GM12878 (cell line): Measurements from ENCODE around the gene DNAH9. TPM values are rescaled to one million over a fixed set of nuclear protein-coding genes. Genes with fewer than 3 reads are reported as not detected.
A peak's percentile ranks its signal among the peaks of the same experiment; 100 is the strongest.

Experiments used
- ATAC-seq: fragments of 200-7000 bp; cut with Tn5 transposase; 3 replicates; pipeline ENCODE4 v1.9.1; 2020; ENCODE audit warnings: mild to moderate bottlenecking, moderate library complexity
- BruUV-seq: library from RNA; stranded (reverse); fragments of 400-500 nt; replicated peaks from 2 replicates; lab custom pipeline; 2021; lab: Mats Ljungman, UMichigan
- CTCF ChIA-PET: fragments of 300-600 bp; sonication (Branson Sonifier 250); formaldehyde crosslinking; extraction: SDS; loops from one replicate; lab custom pipeline; 2021; ENCODE audit warnings: inconsistent platforms; lab: Yijun Ruan, JAX
- POLR2A ChIA-PET: fragments of 350-600 bp; formaldehyde crosslinking; extraction: SDS; loops from one replicate; lab custom pipeline; 2021; ENCODE audit warnings: inconsistent platforms; lab: Charles Lee
- RAD21 ChIA-PET: fragments of 300-600 bp; sonication (Branson Sonifier 250); formaldehyde crosslinking; loops from one replicate; lab custom pipeline; 2023; ENCODE audit warnings: antibody characterized with exemption; ENCODE audit not compliant: unreplicated experiment; lab: Charles Lee
- SMC1A ChIA-PET: fragments of 300-600 bp; sonication (Branson Sonifier 250); formaldehyde crosslinking; loops from one replicate; lab custom pipeline; 2023; ENCODE audit not compliant: unreplicated experiment, uncharacterized antibody; lab: Charles Lee
- DNase-seq: peaks from one replicate; pipeline ENCODE4 v3.0.0-alpha.2; 2011; ENCODE audit warnings: low read depth, low spot score
- FAIRE-seq: peaks from 3 replicates; lab custom pipeline; 2011; peaks lifted over from hg19 to GRCh38; lab: Jason Lieb, UNC
- H2AFZ ChIP-seq: 2 replicates; pipeline ENCODE4 v1.6.0; 2011; ENCODE audit warnings: low read depth, low read length, control low read depth; ENCODE audit not compliant: control insufficient read depth
- H3K27ac ChIP-seq: 2 replicates; pipeline ENCODE4 v1.5.1; 2011; ENCODE audit warnings: control low read depth; ENCODE audit not compliant: control insufficient read depth, insufficient read depth
- H3K27me3 ChIP-seq, 2 experiments: replicated peaks in 1 of 2; 2 replicates each; pipeline versions ENCODE4 v1.6.0 to v1.6.1; 2011; ENCODE audit warnings: low read length in 1 of 2; ENCODE audit not compliant: control insufficient read depth in 2 of 2, insufficient read depth in 2 of 2
- H3K36me3 ChIP-seq, 2 experiments: 2 replicates each; pipeline ENCODE4 v1.5.1; 2011; ENCODE audit warnings: low read length in 1 of 2; ENCODE audit not compliant: control insufficient read depth in 2 of 2, insufficient read depth in 2 of 2
- H3K4me1 ChIP-seq: 2 replicates; pipeline ENCODE4 v1.6.1; 2011; ENCODE audit warnings: mild to moderate bottlenecking, low read length, moderate library complexity, mixed read lengths; ENCODE audit not compliant: control insufficient read depth, insufficient read depth
- H3K4me2 ChIP-seq: 2 replicates; pipeline ENCODE4 v1.6.0; 2011; ENCODE audit warnings: control low read depth; ENCODE audit not compliant: control insufficient read depth, insufficient read depth
- H3K4me3 ChIP-seq: fragments of 200-600 bp; sonication (generic); 2 replicates; pipeline ENCODE4 v1.5.1; 2016
- H3K79me2 ChIP-seq: 2 replicates; pipeline ENCODE4 v1.6.0; 2011; ENCODE audit warnings: low read length; ENCODE audit not compliant: control insufficient read depth, insufficient read depth
- H3K9ac ChIP-seq: 2 replicates; pipeline ENCODE4 v1.8.0; 2011; ENCODE audit warnings: low read length, control low read depth, mixed read lengths; ENCODE audit not compliant: control insufficient read depth, insufficient read depth
- H3K9me3 ChIP-seq: replicated peaks from 3 replicates; pipeline ENCODE4 v1.5.1; 2011; ENCODE audit warnings: mild to moderate bottlenecking, low read length; ENCODE audit not compliant: control insufficient read depth, insufficient read depth
- H4K20me1 ChIP-seq: 2 replicates; pipeline ENCODE4 v1.6.0; 2011; ENCODE audit not compliant: control insufficient read depth, insufficient read depth
- BCL3 ChIP-seq: IDR thresholded peaks from 2 replicates; pipeline ENCODE4 v1.6.1; 2011; ENCODE audit warnings: borderline replicate concordance, low read depth, mild to moderate bottlenecking, moderate library complexity, low read length; ENCODE audit not compliant: insufficient read depth, poor library complexity, severe bottlenecking
- CBX5 ChIP-seq: sonication (generic); IDR thresholded peaks from 2 replicates; pipeline ENCODE4 v1.6.1; 2016; ENCODE audit warnings: low read depth, moderate library complexity, mild to moderate bottlenecking, inconsistent platforms
- E4F1 ChIP-seq: fragments of 450-650 bp; IDR thresholded peaks from 2 replicates; pipeline ENCODE4 v1.6.1; 2018; ENCODE audit warnings: borderline replicate concordance, mild to moderate bottlenecking; ENCODE audit not compliant: partially characterized antibody
- HDAC2 ChIP-seq: fragments of 200-600 bp; sonication (generic); IDR thresholded peaks from 2 replicates; pipeline ENCODE4 v1.6.1; 2017
- IRF4 ChIP-seq: IDR thresholded peaks from 2 replicates; pipeline ENCODE4 v1.6.1; 2011; ENCODE audit warnings: low read depth, low read length
- NFXL1 ChIP-seq: fragments of 450-650 bp; IDR thresholded peaks from 2 replicates; pipeline ENCODE4 v1.6.1; 2017; ENCODE audit warnings: antibody characterized with exemption, mild to moderate bottlenecking, borderline replicate concordance
- PRDM15 ChIP-seq: fragments of 450-650 bp; formaldehyde crosslinking; IDR thresholded peaks from 2 replicates; pipeline ENCODE4 v1.4.0; 2020; ENCODE audit warnings: mild to moderate bottlenecking, moderate library complexity
- ZBED1 ChIP-seq: IDR thresholded peaks from 2 replicates; pipeline ENCODE4 v1.6.1; 2016; ENCODE audit warnings: borderline replicate concordance
- ZNF687 ChIP-seq: fragments of 450-650 bp; IDR thresholded peaks from 2 replicates; pipeline ENCODE4 v1.6.1; 2017; ENCODE audit warnings: mild to moderate bottlenecking, moderate library complexity
- WGBS: methylation state at CpG from one replicate; pipeline ENCODE4 v1.1.6; 2016; ENCODE audit warnings: low lambda C conversion rate; ENCODE audit not compliant: insufficient replicate concordance, insufficient coverage; ENCODE audit errors: missing lambda C conversion rate; 5-methylcytosine and 5-hydroxymethylcytosine counted together
- in situ Hi-C: fragments of 300-500 bp; cut with MboI; formaldehyde crosslinking; loops from 9 replicates; pipeline ENCODE4 v1.14.3; 2018; ENCODE audit warnings: mixed read lengths
- intact Hi-C: fragments of 100-400 bp; cut with micrococcal nuclease; formaldehyde crosslinking; loops from one replicate; pipeline ENCODE4 v1.14.2; 2022; ENCODE audit not compliant: unreplicated experiment
- polyA plus RNA-seq, 11 experiments: library from polyadenylated mRNA; depleted of rRNA in 4 of 11; unstranded in 6 of 11; stranded (reverse) in 5 of 11; fragments of >200 nt; fragmentation: Nextera tagmentation in 4 of 11; fragmentation: Illumina TruSeq in 1 of 11; extraction: Ambion mirVana in 4 of 11; extraction: Trizol in 1 of 11; gene quantifications; 1 replicate in 1 of 11; 2 replicates in 10 of 11; pipeline versions ENCODE4 v1.2.1 to v1.2.3, GENCODE V29; 2011 to 2016; ENCODE audit warnings: inconsistent platforms in 2 of 11, missing spikeins in 2 of 11, low read depth in 1 of 11
- total RNA-seq, 4 experiments: library from RNA; depleted of rRNA in 3 of 4; stranded (reverse); fragments of >200 nt in 3 of 4; fragmentation: Illumina TruSeq in 1 of 4; extraction: Trizol in 1 of 4; gene quantifications; 2 replicates each; pipeline versions ENCODE4 v1.2.1 to v1.2.3, GENCODE V29; 2013 to 2021

DNAH9 gene
- total and polyA plus RNA-seq, 10 of the 15 experiments (the other 5 are each of a cell fraction or from before 2014, with no cell fraction given): 0.10 to 0.40 (median 0.19) TPM; not detected in 7

- no peak for TF ChIP-seq PRDM15 (CRISPR knock-in tag)
- no peak for TF ChIP-seq IRF4
- TF ChIP-seq, all 136 proteins: peak for 0
Observed at GRCh38 chr17:11720816-11721215, 122.5 kb downstream of the DNAH9 start (continued).

GRCh38 chr17:11730747-11731146 is 132.5 kb downstream of the DNAH9 start:
- ChIA-PET RAD21 (no interaction called here), POLR2A (no interaction called here), CTCF (no interaction called here), SMC1A (no interaction called here)
- TF ChIP-seq NFXL1 (no peak), ZBED1 (no peak), HDAC2 (no peak), CBX5 (no peak), BCL3 (no peak), E4F1 (no peak), ZNF687 (no peak)
- Histone ChIP-seq H2AFZ (no peak overlapping the region), H3K79me2 (no peaks in the 10 kb centered on the region), H3K4me1 (no peaks in the 10 kb centered on the region), H3K4me3 (no peak overlapping the region), H3K27ac (no peak overlapping the region), H4K20me1 (no peaks in the 10 kb centered on the region), H3K27me3 (no peaks in the 10 kb centered on the region), H3K9me3 (no peaks in the 10 kb centered on the region; the same call in 2 of the 3 replicates), H3K9ac (no peak overlapping the region), H3K4me2 (no peak overlapping the region), H3K36me3 (no peaks in the 10 kb centered on the region)
- BruUV-seq: no TSS peak
- WGBS: 20% methylated on average over 3 of the region's 3 CpGs
- intact Hi-C loops: no loop called here
- DNase-seq: no peak
- peak; percentile 31 for FAIRE-seq
- ATAC-seq: no peak
- in situ Hi-C loops: loop anchor here (10.0 kb wide), 1 partner anchor 74 kb away; no protein-coding TSS in a partner anchor
